ENCODE results near the gene SOX13. TPM values are rescaled to one million over a fixed set of nuclear protein-coding genes. Genes with fewer than 3 reads are reported as not detected.
"Not testable (repeated sequence)": the region's sequence is repeated elsewhere in the genome, so short reads cannot be mapped to it uniquely, and the experiment has no call there.

Gene SOX13
- total RNA-seq (2014; rRNA removed; shearing (Covaris generic); ENCODE audit: low replicate concordance), result 0.06 and 3.4 TPM in 2 replicates

DNA sequence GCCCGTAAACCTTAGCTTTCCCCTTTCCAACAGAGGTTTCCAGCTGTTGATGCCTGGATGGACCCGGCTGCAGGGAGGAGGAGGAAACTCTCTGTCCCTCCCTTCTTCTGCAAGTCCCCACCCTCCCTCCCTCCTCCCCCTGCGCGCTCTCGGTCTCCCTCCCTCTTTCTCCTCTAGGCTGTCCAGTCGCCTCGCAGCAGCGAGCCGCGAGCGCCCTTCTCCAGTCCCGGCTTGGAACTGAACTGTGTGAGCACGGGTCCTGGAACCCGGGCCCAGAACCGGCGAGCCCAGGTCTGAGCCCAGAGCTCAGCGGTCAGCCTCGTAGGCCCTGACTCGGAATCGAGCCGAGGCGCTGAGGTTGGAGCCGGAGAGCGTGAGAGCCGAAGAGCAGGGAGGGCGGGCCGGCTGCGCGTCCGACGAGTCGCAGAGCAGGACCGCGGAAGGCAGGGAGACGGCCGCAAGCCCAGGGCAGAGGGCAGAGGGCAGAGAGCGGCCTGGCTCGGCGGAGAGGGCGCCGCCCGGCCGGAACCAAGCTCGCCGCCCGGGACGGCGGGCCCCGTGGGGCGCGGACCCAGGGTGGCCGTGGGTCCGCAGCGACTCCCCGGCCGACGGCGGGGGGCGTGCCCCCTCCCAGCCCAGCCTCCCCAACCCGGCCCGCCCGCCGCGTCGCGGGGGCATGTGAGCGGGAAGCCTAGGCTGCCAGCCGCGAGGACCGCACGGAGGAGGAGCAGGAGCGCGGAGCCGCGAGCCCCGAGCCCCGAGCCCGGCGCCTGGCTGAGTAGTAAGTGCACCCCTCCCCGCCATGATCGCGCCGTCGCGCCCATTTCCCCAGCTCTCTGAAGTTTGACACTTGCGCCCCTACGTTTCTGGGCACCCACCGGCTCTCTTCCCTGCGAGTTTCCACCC, at the start of gene SOX13:
SOX13 (plus strand) TSS at position 185 of the 906 bp plus-strand sequence. CDS start 39,801 bp downstream, outside the sequence.
- DNase-seq (ENCODE audit: low read depth), result peak; percentile 84
- in situ Hi-C loops (cut with HindIII; ENCODE audit: low pct_unique_long_range_greater_than_20kb, low sequenced_read_pairs), result no loop called here

DNA sequence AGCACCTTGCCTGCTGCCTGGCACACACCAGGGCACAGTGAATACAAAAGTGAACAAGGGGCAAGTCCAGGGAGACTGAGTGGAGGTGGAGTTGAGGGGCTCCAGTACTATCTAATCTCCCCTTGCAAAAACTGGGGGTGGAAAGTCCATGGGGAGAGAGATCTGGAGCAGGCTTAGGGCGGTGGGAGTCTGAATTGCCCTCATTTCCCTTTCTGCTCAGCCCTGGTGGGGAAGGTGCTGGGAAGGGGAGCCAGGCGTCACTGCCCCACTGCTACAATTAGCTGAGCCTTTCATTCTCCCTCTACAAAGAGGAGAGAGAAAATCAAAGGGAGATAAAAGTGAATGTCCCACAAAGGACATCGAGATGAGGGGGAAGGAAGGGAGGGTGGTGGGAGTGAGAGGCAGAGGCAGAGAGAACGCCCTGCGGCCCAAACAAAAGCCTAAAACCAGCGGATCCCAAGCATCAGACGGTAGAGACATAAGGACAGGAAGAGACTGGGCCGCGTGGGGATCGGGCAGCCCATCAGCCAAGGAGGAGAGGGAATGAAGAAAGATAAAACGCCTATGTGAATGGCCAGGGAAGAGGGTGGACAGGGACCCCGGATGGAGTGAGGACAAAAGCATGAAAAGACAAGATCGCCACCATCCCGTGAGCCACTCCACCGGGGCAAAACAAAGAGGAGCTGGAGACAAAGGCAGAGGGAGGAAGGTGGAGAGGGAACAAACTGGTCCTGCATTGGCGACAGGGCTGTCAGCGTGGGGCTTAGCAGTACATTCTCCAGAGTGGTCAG, 46.8 kb upstream of the SOX13 start:
- no peak for DNase-seq (ENCODE audit: low read depth)
- in situ Hi-C loops (cut with HindIII; ENCODE audit: low pct_unique_long_range_greater_than_20kb, low sequenced_read_pairs), result no loop called here

DNA sequence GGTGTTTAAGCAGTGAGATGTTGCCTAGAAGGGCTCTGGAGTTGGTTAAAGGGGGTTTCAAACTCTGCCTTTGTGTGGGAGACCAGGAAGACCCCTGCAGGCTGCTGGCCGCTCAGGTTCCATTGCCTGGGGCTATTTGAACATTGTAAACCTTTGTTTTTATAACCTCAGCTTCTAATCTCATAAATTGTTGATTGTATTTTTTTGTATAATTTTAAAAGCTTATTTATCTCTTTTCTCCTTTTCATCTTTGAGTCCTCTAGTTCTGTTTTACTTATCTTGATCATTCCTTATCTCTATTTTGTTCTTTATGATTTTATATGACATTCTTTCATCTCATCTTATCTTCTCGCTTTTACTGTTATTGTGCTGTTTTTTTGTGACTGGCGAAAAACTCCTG, 45.5 kb upstream of the SOX13 start:
- no peak for DNase-seq (ENCODE audit: low read depth)
- in situ Hi-C loops (cut with HindIII; ENCODE audit: low pct_unique_long_range_greater_than_20kb, low sequenced_read_pairs), result no loop called here

DNA sequence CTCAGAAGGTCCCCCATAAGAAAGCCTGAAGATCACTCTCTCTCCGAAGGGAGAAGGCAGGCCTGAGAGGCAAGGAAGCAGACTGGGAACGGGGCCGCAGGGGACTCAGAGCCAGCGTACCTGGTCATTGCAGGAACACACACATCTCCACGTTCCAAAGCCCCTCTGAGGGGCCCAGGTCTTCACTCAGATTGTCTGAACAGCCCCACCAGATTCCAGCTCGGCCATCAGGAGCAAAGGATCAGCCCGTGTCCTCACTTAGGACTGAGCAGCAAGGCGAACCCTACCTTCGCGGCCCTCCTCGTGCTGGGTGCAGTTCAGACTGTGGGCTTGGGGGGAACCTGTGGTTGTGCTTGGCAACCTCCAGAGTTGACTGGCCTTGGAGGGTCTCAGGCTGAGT, 43.9 kb upstream of the SOX13 start:
- in situ Hi-C loops (cut with HindIII; ENCODE audit: low pct_unique_long_range_greater_than_20kb, low sequenced_read_pairs), result no loop called here
- no peak for DNase-seq (ENCODE audit: low read depth)

DNA sequence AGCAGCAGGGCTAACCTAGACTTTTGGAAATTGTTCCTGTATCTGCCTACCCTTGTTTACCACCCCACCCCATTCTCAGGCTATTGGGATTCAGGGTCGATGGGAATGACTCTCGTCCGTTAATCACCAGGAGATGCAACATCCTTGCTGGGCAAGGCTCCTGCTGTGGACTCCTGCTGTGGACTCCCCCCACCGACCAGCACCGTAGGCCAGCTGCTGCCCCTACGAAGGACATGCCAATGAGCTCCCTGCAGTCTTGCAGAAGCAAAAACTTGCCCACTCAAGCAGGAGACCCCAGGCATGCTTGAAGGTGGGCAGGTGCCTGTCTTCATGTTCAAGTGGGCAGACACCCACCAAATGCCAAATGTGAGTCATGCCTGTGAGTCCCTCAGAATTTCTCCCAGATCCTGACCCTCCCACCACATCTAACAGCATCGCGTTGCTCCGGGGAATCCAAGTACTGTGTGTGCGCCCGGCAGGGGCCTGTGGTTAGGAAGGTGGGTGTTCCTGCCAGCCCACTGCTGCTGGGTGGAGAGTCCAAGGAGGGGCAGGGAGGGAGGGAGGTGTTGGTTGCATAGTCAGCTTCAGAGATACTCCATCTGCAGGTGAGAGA, 41.7 kb upstream of the SOX13 start:
- in situ Hi-C loops (cut with HindIII; ENCODE audit: low pct_unique_long_range_greater_than_20kb, low sequenced_read_pairs), result no loop called here
- no peak for DNase-seq (ENCODE audit: low read depth)

DNA sequence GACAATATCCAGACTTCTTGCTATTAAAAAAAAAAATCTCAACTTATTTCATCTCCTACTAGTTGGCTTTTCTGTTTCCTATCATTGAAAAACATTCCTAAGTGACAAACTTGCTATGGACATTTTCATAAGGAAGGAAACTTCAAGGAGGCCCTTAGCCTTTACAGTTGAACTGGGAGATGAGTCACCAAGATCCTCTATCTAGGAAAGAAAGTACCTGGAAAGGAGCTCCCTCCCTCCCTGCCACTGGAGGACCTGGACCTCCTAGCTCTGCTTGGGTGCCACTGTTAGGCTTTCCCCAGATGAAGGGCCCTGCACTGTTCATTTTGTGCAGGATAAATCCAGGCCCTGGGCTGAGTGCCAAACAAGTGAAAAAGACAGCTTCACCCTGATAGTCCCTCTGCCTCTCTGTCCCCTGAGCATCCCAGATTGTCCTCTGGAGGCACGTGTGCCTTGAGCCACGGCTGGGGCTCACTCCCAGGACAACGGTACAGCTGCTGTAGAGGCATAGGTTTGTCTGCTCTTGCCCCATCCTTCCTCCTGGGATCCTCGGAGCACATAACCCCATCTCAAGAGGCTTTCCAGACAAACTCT, 40.2 kb upstream of the SOX13 start:
- in situ Hi-C loops (cut with HindIII; ENCODE audit: low pct_unique_long_range_greater_than_20kb, low sequenced_read_pairs), result no loop called here
- DNase-seq (ENCODE audit: low read depth), result no peak

DNA sequence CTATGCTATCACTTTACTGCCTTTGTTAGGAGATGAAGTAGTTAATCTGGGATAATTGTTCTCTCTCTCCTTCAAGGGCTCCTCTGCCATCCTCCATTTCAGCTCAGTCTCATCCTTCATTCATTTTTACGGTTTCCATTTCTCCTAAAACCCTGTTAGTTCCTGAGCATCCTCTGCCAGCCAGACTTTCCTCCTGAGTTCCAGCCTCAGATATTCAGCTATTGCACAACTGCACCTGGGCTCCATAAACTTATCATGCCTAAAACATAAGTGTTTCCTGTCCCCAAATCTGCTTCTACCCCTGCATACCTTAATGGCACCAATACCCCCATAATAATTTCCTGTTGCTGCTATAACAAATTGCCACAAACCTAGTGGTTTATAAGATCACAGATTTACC, 39.6 kb upstream of the SOX13 start:
- in situ Hi-C loops (cut with HindIII; ENCODE audit: low pct_unique_long_range_greater_than_20kb, low sequenced_read_pairs), result no loop called here

DNA sequence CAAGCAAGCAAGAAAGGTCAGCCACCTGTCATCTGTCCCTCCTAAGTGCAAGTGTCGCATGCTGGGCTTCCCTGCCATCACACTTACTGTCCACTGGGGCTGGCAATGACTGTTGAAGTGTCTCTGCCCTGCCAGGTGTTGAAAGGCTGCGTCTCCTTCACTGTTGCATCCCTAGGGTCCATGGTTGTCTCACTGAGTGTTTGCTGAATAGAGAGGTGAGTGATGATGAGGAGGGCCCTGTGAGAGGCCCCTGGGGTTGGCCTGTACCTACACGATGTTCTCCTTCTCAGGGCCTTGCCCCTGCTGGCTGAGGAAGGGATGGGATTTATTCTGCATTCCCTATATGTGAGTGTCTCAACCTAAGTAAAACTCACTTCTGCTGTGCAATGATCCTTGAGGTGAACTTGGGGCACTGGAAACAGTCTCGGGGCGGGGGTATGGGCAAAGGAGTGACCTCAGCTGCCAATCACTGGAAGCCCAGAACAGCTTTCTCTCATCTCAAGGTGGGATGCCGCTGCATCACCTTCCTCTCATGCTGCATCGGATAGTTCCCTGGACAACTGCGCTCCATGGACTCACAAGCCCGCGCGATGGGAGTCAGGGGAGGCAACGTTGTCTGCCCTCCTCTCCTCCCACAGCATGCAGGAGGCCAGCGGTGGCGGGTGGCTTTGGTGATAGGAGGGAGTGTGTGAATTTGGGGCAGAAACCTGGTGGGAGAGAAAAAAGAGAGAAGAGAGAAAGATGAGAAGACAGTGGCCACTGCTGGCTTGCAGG, 35.8 kb upstream of the SOX13 start:
- no peak for DNase-seq (ENCODE audit: low read depth)
- in situ Hi-C loops (cut with HindIII; ENCODE audit: low pct_unique_long_range_greater_than_20kb, low sequenced_read_pairs), result no loop called here

More for the DNA sequence above, 39.6 kb upstream of the SOX13 start:
- no peak for DNase-seq (ENCODE audit: low read depth)

DNA sequence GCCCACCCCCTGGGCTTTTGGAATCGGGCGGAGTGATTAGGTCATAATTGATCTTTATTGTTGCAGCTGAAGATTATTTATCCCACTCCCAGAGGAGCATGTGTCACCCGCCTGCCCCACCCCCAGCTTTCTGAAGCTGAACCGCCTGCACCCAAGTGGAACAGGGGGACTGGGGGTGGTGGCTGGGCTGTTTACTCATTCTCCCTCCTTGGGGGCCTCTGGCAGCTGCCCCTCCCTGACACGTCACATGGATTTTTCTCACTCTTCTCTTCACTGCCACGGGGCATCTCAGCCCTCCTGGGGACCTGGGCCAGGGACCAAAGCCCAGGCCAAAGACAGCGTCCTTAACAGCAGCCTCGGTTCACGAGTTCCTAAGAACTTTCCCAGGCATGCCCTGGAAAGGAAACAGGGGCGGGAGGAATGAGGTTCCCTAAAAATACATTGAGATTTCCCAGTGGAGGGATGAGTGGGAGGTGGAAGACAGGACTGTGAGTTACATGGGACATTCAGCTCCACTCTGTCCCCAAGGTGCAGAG, 31.6 kb upstream of the SOX13 start:
- in situ Hi-C loops (cut with HindIII; ENCODE audit: low pct_unique_long_range_greater_than_20kb, low sequenced_read_pairs), result no loop called here

DNA sequence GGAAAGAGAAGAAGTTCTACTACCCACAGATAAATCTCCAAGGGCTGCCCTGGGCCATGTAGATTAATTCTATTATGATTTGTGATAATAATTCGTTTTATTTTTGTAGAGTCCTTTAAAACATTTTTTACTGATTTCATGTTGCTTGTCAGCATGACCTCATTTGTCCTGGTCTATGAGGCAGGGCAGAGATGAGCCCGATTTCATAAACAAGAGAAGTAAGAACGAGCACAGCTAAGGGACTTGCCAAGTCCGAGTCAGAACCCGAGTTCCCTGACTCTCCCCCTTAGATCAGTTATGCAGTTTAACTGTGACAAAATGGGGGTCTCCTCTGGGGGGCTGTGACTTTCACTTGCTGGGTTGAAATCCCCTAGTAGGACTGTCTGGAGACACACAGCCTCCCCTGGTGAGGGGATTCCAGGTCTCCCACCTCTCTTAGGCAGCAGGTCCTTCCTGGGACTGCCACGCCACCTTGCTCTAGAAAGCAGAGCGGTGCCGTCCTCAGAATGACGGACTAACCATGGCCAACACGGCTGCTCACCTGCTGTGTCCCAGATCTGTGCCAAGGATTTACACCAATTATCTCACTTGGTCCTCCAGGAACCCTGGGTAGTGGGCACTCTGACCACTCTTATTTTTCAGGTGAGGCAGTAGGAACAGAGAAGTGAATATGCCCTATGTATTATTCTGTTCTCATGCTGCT, 31.0 kb upstream of the SOX13 start:
- in situ Hi-C loops (cut with HindIII; ENCODE audit: low pct_unique_long_range_greater_than_20kb, low sequenced_read_pairs), result no loop called here

More for the DNA sequence above, 31.6 kb upstream of the SOX13 start:
- DNase-seq (ENCODE audit: low read depth), result peak; percentile 21

DNA sequence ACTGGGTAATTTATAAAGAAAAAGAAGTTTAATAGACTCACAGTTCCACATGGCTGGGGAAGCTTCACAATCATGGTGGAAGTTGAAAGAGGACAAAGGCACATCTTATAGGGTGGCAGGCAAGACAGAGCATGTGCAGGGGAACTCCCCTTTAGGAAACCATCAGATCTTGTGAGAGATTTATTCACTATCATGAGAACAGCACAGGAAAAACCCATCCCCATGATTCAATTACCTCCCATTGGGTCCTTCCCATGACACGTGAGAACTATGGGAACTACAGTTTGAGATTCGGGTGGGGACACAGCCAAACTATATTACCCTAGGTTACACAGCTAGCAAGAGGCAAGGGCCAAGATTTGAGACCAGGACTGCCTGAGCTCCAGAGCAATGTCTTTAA, 30.4 kb upstream of the SOX13 start:
- no peak for DNase-seq (ENCODE audit: low read depth)
- in situ Hi-C loops (cut with HindIII; ENCODE audit: low pct_unique_long_range_greater_than_20kb, low sequenced_read_pairs), result no loop called here

More for the DNA sequence above, 31.0 kb upstream of the SOX13 start:
- DNase-seq (ENCODE audit: low read depth), result no peak

DNA sequence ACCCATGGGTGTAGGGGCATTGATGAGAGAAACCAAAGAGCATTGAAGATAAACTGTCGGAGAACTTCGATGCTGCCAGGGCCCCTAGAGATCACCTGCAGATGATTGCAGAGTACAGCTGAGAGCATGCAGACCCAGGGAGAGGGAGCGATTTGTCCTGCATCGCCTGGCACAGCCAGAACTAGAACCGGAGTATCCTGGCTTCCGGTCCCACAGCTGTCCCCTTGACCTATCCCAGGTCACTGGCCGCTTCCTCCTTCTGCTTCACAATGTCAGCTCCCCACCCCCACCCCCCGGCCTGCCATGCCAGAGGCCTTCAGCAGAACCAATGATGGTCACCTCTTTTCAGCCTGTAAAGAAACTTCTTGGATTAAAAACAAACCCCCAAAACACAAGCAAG, 29.2 kb upstream of the SOX13 start:
- DNase-seq (ENCODE audit: low read depth), result no peak
- in situ Hi-C loops (cut with HindIII; ENCODE audit: low pct_unique_long_range_greater_than_20kb, low sequenced_read_pairs), result no loop called here

DNA sequence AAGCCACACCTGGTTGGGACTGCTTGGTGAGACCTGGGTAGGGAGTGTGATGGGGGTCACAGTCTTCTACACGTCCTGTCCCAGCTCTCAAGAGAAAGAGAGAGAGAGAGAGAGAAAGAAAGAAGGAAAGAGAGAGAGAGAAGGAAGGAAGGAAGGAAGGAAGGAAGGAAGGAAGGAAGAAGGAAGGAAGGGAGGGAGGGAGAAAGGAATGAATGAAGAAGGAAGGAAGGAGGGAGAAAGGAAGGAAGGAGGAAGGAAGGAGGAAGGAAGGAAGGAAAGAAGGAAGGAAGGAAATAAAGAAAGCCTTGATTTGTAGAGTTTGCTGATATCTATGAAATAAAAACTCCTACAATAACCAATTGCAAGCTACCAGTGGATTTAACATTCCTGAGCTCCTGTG, 28.5 kb upstream of the SOX13 start:
- in situ Hi-C loops (cut with HindIII; ENCODE audit: low pct_unique_long_range_greater_than_20kb, low sequenced_read_pairs), result no loop called here
- no peak for DNase-seq (ENCODE audit: low read depth)

DNA sequence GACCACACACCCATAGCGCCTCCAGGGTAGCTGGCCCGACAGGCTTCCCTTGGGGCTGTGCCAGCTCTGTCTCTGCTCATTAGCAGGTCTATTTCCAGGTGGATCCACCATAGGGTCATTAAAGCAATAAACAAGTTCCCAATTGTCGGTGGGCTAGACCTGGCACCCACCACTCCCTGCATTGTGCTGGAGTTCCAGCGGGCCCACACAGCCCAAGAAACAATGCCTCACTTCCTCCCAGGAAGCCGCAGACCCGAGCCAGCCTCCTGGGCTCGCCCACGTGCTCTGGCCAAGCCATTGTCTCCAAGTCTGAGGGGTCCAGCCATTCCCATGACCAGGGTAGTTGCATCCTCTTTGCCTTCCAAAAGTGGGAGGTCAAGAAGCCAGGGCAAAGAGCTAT, 27.5 kb upstream of the SOX13 start:
- DNase-seq (ENCODE audit: low read depth), result no peak
- in situ Hi-C loops (cut with HindIII; ENCODE audit: low pct_unique_long_range_greater_than_20kb, low sequenced_read_pairs), result no loop called here

DNA sequence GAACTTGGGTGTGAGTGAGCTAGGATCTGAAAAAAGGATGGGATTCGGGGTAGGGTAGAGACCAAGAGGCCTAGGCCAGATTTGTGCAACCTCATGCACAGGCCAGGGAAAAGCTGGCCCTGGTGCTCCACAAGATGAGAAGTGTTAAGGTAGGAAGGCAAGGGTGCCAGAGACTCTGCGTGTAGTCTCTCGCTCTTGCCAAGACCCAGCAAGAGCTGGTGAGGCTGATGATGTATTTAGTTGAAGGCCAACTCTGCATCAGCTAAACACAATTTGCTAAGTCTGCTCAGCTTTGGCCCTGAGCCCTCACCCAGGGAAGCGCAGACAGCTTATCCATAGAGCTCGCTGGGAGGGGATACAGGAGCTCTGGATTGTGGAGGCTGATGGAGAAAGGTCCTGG, 26.6 kb upstream of the SOX13 start:
- in situ Hi-C loops (cut with HindIII; ENCODE audit: low pct_unique_long_range_greater_than_20kb, low sequenced_read_pairs), result no loop called here

DNA sequence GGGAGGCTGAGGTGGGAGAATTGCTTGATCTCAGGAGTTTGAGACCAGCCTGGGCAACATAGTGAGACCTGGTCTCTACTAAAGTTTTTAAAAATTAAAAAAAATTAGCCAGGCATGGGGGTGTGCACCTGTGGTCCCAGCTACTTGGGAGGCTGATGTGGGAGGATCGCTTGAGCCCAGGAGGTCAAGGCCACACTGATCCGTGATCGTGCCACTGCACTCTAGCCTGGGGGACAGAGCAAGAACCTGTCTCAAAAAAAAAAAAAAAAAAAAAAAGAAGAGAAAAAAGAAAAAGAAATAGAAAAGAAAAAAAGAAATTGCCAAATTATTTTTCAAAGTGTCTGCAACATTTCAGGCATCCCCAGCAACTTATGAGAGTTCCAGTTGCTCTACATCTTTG, 24.1 kb upstream of the SOX13 start:
- in situ Hi-C loops (cut with HindIII; ENCODE audit: low pct_unique_long_range_greater_than_20kb, low sequenced_read_pairs), result not testable (repeated sequence)

More for the DNA sequence above, 26.6 kb upstream of the SOX13 start:
- no peak for DNase-seq (ENCODE audit: low read depth)

DNA sequence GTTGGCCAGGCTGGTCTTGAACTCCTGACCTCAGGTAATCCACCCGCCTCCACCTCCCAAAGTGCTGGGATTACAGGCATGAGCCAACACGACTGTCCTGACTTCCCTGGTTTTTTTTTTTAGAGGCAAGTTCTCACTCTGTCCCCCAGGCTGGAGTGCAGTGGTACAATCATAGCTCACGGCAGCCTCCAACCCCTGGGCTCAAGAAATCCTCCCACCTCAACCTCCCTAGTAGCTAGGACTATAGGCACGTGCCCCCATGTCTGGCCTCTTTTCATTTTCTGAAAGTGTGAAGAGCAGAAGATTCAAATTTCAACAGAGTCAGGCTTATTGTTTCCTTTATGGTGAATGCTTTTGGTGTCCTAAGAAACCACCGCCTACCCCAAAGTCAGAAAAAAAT, 21.7 kb upstream of the SOX13 start:
- in situ Hi-C loops (cut with HindIII; ENCODE audit: low pct_unique_long_range_greater_than_20kb, low sequenced_read_pairs), result no loop called here
- DNase-seq (ENCODE audit: low read depth), result no peak

More for the DNA sequence above, 24.1 kb upstream of the SOX13 start:
- not testable (repeated sequence) for DNase-seq (ENCODE audit: low read depth)

Data from Caki2 (cell line).